ENCODE results near the gene ATP6V1C2. TPM values are rescaled to one million over a fixed set of nuclear protein-coding genes. Genes with fewer than 3 reads are reported as not detected.

The ATP6V1C2 gene
- total RNA-seq, 1 donor from 2014 or later = 3.3 TPM

DNA sequence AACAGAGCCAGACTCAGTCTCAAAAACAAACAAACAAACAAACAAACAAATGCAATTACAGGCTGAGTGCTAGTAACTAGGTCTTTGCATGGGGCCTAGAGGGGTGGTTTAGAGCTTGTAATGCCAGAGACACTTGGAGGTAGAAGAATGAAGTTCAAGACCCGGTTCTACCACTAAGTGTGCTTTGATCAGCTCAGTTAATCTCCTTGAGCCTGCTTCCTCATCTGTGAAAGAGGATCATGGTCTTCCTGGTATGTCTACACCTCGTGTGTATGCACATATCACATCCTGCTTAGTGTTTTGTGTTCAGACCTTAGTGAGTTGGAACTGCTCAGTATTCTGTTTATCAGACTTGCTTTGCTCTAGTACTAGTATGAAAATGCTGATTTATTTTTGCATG lies 4.8 kb upstream of the ATP6V1C2 start:
- no peaks in the 10 kb centered on the region for H3K9me3 Mint-ChIP-seq
- H3K27me3 Mint-ChIP-seq = peaks cover 17% of the 10 kb centered on the region
- intact Hi-C loops (cut with micrococcal nuclease) = no loop called here
- ATAC-seq (ENCODE audit: low read depth) = no peak
- ChIA-PET CTCF (interaction anchor here (0.7 kb wide), 1 partner anchor 9 kb away, joined by 3 read pairs; no protein-coding TSS in a partner anchor), POLR2A (no interaction called here)
- H3K27ac Mint-ChIP-seq = no peak overlapping the region
- H3K4me1 Mint-ChIP-seq = peaks cover 13% of the 10 kb centered on the region
- H3K4me3 Mint-ChIP-seq = no peak overlapping the region
- TF ChIP-seq, protein P1, sequence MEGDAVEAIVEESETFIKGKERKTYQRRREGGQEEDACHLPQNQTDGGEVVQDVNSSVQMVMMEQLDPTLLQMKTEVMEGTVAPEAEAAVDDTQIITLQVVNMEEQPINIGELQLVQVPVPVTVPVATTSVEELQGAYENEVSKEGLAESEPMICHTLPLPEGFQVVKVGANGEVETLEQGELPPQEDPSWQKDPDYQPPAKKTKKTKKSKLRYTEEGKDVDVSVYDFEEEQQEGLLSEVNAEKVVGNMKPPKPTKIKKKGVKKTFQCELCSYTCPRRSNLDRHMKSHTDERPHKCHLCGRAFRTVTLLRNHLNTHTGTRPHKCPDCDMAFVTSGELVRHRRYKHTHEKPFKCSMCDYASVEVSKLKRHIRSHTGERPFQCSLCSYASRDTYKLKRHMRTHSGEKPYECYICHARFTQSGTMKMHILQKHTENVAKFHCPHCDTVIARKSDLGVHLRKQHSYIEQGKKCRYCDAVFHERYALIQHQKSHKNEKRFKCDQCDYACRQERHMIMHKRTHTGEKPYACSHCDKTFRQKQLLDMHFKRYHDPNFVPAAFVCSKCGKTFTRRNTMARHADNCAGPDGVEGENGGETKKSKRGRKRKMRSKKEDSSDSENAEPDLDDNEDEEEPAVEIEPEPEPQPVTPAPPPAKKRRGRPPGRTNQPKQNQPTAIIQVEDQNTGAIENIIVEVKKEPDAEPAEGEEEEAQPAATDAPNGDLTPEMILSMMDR (IDR thresholded peaks at IDR 0.05) = no peak
- H3K36me3 Mint-ChIP-seq (ENCODE audit: low read depth) = no peaks in the 10 kb centered on the region
- DNase-seq = no peak

DNA sequence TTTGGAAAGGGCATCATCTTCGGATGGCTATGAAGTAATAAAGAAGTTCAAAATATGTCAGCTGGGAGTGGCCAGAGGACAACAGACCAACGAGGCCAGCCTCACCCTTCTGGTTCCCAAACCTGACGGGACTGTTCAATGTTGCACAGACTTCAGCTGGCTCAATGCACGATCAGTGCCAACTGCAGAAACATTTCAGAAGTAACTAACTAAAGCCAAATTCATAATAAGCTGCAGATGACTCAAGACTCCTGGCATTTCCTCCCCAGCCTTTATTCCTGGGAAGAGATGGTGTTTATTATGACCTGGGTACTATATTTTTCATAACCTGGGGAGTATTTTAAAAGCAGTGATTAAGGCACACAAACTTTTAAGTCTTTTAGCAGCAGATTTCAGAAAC lies 3.8 kb upstream of the ATP6V1C2 start:
- Mint-ChIP-seq H3K9me3 (no peaks in the 10 kb centered on the region), H3K27me3 (peaks cover 20% of the 10 kb centered on the region), H3K27ac (no peak overlapping the region), H3K4me1 (peaks cover 15% of the 10 kb centered on the region), H3K4me3 (no peak overlapping the region), H3K36me3 (ENCODE audit: low read depth) (no peaks in the 10 kb centered on the region)
- TF ChIP-seq, protein P1 (IDR thresholded peaks at IDR 0.05) = no peak
- intact Hi-C loops (cut with micrococcal nuclease) = no loop called here
- ChIA-PET CTCF (no interaction called here), POLR2A (no interaction called here)
- DNase-seq = no peak
- no peak for ATAC-seq (ENCODE audit: low read depth)

DNA sequence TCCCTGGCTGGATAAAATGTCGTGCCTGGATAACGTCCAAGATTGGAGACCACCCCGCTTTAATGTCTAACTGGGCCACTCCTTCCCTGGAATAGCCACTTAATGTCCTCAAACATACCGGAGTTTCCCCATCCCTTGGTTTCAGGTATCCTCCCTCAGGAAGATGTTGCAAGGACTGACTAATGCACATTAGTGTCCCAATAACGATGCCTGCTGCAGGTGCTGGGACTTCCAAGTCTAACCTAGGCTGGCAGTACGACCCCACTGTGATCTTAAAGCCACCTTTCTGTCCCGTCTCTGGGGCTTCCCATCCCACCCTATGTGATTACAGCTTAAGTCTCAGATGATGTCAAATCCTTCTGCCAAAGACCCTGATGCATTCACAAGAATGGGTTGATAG lies 1.1 kb upstream of the ATP6V1C2 start:
- DNase-seq (no peak), ATAC-seq (ENCODE audit: low read depth) (no peak)
- intact Hi-C loops (cut with micrococcal nuclease) = no loop called here
- TF ChIP-seq, protein P1 (IDR thresholded peaks at IDR 0.05) = no peak
- Mint-ChIP-seq H3K36me3 (ENCODE audit: low read depth) (no peaks in the 10 kb centered on the region), H3K4me1 (peaks cover 18% of the 10 kb centered on the region), H3K4me3 (peak overlapping the region; percentile 72), H3K9me3 (no peaks in the 10 kb centered on the region), H3K27ac (no peak overlapping the region), H3K27me3 (peaks cover 29% of the 10 kb centered on the region)
- CTCF ChIA-PET = no interaction called here
- POLR2A ChIA-PET = no interaction called here

DNA sequence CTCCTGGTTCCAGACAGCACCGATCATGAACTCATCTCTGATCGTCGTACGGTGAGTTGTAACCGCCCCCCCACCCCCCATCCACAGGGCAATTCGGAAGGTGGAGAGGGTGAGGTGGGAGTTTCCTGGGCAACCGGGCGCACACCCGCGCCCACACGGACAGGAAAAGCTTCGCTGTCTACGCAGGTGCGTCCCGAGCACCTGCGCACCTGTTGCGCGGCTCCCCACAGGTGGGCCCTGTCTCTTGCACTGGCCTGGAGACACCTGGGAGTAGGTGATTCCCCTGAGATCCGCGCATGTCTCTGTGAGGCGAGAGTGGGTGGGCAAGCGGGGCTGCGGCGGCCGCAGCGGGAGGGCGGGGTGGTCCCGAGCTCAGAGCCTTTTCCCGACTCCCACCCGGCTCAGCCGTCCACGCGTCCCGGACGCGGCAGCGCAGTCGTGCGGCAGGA lies 459 bp upstream of the ATP6V1C2 start:
- ATAC-seq (ENCODE audit: low read depth) (peak; percentile 30), DNase-seq (no peak)
- CTCF ChIA-PET = no interaction called here
- TF ChIP-seq, protein P1 (IDR thresholded peaks at IDR 0.05) = no peak
- no peaks in the 10 kb centered on the region for H3K9me3 Mint-ChIP-seq
- H3K27ac Mint-ChIP-seq = no peak overlapping the region
- H3K4me3 Mint-ChIP-seq = peak overlapping the region; percentile 72
- peaks cover 29% of the 10 kb centered on the region for H3K27me3 Mint-ChIP-seq
- POLR2A ChIA-PET = interaction anchor here (1.9 kb wide), 1 partner anchor 24 kb away, joined by 7 read pairs; no protein-coding TSS in a partner anchor
- peaks cover 18% of the 10 kb centered on the region for H3K4me1 Mint-ChIP-seq
- H3K36me3 Mint-ChIP-seq (ENCODE audit: low read depth) = no peaks in the 10 kb centered on the region
- intact Hi-C loops (cut with micrococcal nuclease) = loop anchor here (1.0 kb wide), 2 partner anchors 24 to 89 kb away; no protein-coding TSS in a partner anchor

DNA sequence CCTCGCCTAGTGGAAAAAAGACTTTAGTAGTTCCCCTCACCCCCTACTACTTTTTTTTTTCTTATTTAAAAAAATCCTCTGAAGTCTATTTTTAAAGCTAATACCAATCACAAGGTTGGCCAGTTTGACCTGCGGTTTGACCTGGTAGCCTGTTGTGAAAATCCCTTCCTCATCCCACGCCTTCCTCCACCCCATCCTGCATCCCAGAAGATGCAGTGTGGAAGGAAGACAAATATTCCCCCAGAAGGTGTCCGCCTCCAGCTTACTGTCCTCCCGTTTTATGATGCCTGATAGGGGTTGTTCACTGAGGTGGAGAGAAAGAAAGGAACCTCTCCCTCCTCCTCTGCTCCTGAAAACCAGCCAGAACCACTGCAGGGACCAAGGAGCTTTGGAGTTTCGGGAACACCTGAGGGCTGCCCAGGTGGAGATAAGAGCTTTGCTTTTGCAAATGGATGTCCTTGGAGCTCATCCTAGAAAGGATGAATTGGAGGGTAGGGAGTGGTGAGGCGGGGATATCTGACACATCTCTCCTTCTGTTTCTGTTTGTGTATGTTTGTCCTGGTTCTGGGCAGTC lies 909 bp downstream of the ATP6V1C2 start:
- ATAC-seq (ENCODE audit: low read depth) = no peak
- ChIA-PET POLR2A (interaction anchor here (0.9 to 1.9 kb wide), 3 partner anchors 22 to 33 kb away, joined by 3 to 7 read pairs (median 7); no protein-coding TSS in a partner anchor), CTCF (no interaction called here)
- no peak for DNase-seq
- H3K27ac Mint-ChIP-seq = no peak overlapping the region
- H3K9me3 Mint-ChIP-seq = no peaks in the 10 kb centered on the region
- TF ChIP-seq, protein P1 (IDR thresholded peaks at IDR 0.05) = no peak
- intact Hi-C loops (cut with micrococcal nuclease) = no loop called here
- peaks cover 18% of the 10 kb centered on the region for H3K4me1 Mint-ChIP-seq
- no peaks in the 10 kb centered on the region for H3K36me3 Mint-ChIP-seq (ENCODE audit: low read depth)
- H3K4me3 Mint-ChIP-seq = peak overlapping the region; percentile 82
- peaks cover 29% of the 10 kb centered on the region for H3K27me3 Mint-ChIP-seq

Measured in activated B cell treated with CpG ODN at 0.5 μM for 24 hours (primary cell).